Measurements from ENCODE around the gene PGAP1. TPM values are rescaled to one million over a fixed set of nuclear protein-coding genes. Genes with fewer than 3 reads are reported as not detected.
"Not testable (repeated sequence)": the region's sequence is repeated elsewhere in the genome, so short reads cannot be mapped to it uniquely, and the experiment has no call there.

PGAP1 gene
- total RNA-seq, 1 donor from 2014 or later: 175 TPM

GRCh38 chr2:196918927-196919326 lies 7.6 kb downstream of the PGAP1 start:
- Mint-ChIP-seq H3K9me3 (ENCODE audit: unreplicated experiment) (peaks cover 8% of the 10 kb centered on the region), H3K36me3 (ENCODE audit: unreplicated experiment) (peaks cover 13% of the 10 kb centered on the region), H3K27me3 (ENCODE audit: unreplicated experiment) (peaks cover 2% of the 10 kb centered on the region), H3K4me3 (ENCODE audit: unreplicated experiment) (no peak overlapping the region), H3K27ac (ENCODE audit: unreplicated experiment) (no peak overlapping the region), H3K4me1 (ENCODE audit: low read depth, unreplicated experiment) (peaks cover 22% of the 10 kb centered on the region)
- no peak for TF ChIP-seq CTCF (IDR thresholded peaks at IDR 0.05; ENCODE audit: partially characterized antibody, unreplicated experiment)
- DNase-seq: no peak

- Mint-ChIP-seq H3K36me3 (ENCODE audit: unreplicated experiment) (peaks cover 13% of the 10 kb centered on the region), H3K4me3 (ENCODE audit: unreplicated experiment) (no peak overlapping the region), H3K27ac (ENCODE audit: unreplicated experiment) (no peak overlapping the region), H3K4me1 (ENCODE audit: low read depth, unreplicated experiment) (peaks cover 18% of the 10 kb centered on the region), H3K27me3 (ENCODE audit: unreplicated experiment) (peaks cover 2% of the 10 kb centered on the region), H3K9me3 (ENCODE audit: unreplicated experiment) (peaks cover 6% of the 10 kb centered on the region)
- no peak for TF ChIP-seq CTCF (IDR thresholded peaks at IDR 0.05; ENCODE audit: partially characterized antibody, unreplicated experiment)
- DNase-seq: no peak
Measured at GRCh38 chr2:196917802-196918201, 8.7 kb downstream of the PGAP1 start.

- Mint-ChIP-seq H3K4me1 (ENCODE audit: low read depth, unreplicated experiment) (peaks cover 9% of the 10 kb centered on the region), H3K4me3 (ENCODE audit: unreplicated experiment) (no peak overlapping the region), H3K27me3 (ENCODE audit: unreplicated experiment) (peaks cover 2% of the 10 kb centered on the region), H3K36me3 (ENCODE audit: unreplicated experiment) (peaks cover 19% of the 10 kb centered on the region), H3K9me3 (ENCODE audit: unreplicated experiment) (peaks cover 6% of the 10 kb centered on the region), H3K27ac (ENCODE audit: unreplicated experiment) (no peak overlapping the region)
- TF ChIP-seq CTCF (IDR thresholded peaks at IDR 0.05; ENCODE audit: partially characterized antibody, unreplicated experiment): no peak
- DNase-seq: no peak
Measured at GRCh38 chr2:196915507-196916189, 10.9 kb downstream of the PGAP1 start.

GRCh38 chr2:196914867-196915460 lies 11.5 kb downstream of the PGAP1 start:
- Mint-ChIP-seq H3K9me3 (ENCODE audit: unreplicated experiment) (peaks cover 6% of the 10 kb centered on the region), H3K36me3 (ENCODE audit: unreplicated experiment) (peaks cover 19% of the 10 kb centered on the region), H3K27ac (ENCODE audit: unreplicated experiment) (no peak overlapping the region), H3K4me1 (ENCODE audit: low read depth, unreplicated experiment) (peaks cover 7% of the 10 kb centered on the region), H3K4me3 (ENCODE audit: unreplicated experiment) (no peak overlapping the region), H3K27me3 (ENCODE audit: unreplicated experiment) (peaks cover 2% of the 10 kb centered on the region)
- DNase-seq: no peak
- no peak for TF ChIP-seq CTCF (IDR thresholded peaks at IDR 0.05; ENCODE audit: partially characterized antibody, unreplicated experiment)

- no peak overlapping the region for H3K27ac Mint-ChIP-seq (ENCODE audit: unreplicated experiment)
- H3K9me3 Mint-ChIP-seq (ENCODE audit: unreplicated experiment): peaks cover 6% of the 10 kb centered on the region
- no peak for TF ChIP-seq CTCF (IDR thresholded peaks at IDR 0.05; ENCODE audit: partially characterized antibody, unreplicated experiment)
- H3K36me3 Mint-ChIP-seq (ENCODE audit: unreplicated experiment): peaks cover 10% of the 10 kb centered on the region
- H3K4me3 Mint-ChIP-seq (ENCODE audit: unreplicated experiment): no peak overlapping the region
- no peaks in the 10 kb centered on the region for H3K27me3 Mint-ChIP-seq (ENCODE audit: unreplicated experiment)
- no peak for DNase-seq
- no peaks in the 10 kb centered on the region for H3K4me1 Mint-ChIP-seq (ENCODE audit: low read depth, unreplicated experiment)
Measured at GRCh38 chr2:196913691-196914090, 12.8 kb downstream of the PGAP1 start.

GRCh38 chr2:196905365-196905764 lies 21.1 kb downstream of the PGAP1 start:
- not testable (repeated sequence) for DNase-seq; H3K36me3 Mint-ChIP-seq (ENCODE audit: unreplicated experiment); H3K4me1 Mint-ChIP-seq (ENCODE audit: low read depth, unreplicated experiment); H3K9me3 Mint-ChIP-seq (ENCODE audit: unreplicated experiment); H3K27me3 Mint-ChIP-seq (ENCODE audit: unreplicated experiment)
- peak overlapping the region; percentile 79 for H3K4me3 Mint-ChIP-seq (ENCODE audit: unreplicated experiment)
- H3K27ac Mint-ChIP-seq (ENCODE audit: unreplicated experiment): peak overlapping the region; percentile 80

All from glutamatergic neuron (in vitro differentiated cells).